ENCODE results near the gene NECAP2.
"Not testable (repeated sequence)": the region's sequence is repeated elsewhere in the genome, so short reads cannot be mapped to it uniquely, and the experiment has no call there.

The NECAP2 gene

GRCh38 chr1:16500466-16500865 lies 59.9 kb downstream of the NECAP2 start:
- not testable (repeated sequence) for DNase-seq

GRCh38 chr1:16500975-16501374 lies 60.5 kb downstream of the NECAP2 start:
- DNase-seq: not testable (repeated sequence)

GRCh38 chr1:16501446-16501845 lies 60.9 kb downstream of the NECAP2 start:
- not testable (repeated sequence) for DNase-seq

- DNase-seq: no peak
Measured at GRCh38 chr1:16503494-16503893, 63.0 kb downstream of the NECAP2 start.

- DNase-seq: not testable (repeated sequence)
Measured at GRCh38 chr1:16505870-16506269, 65.3 kb downstream of the NECAP2 start.

- not testable (repeated sequence) for DNase-seq
Measured at GRCh38 chr1:16506364-16507136, 66.0 kb downstream of the NECAP2 start.

GRCh38 chr1:16508861-16509445 lies 68.4 kb downstream of the NECAP2 start:
- not testable (repeated sequence) for DNase-seq
